HG03575 (cell line): Measurements from ENCODE around the gene RAB31.

Experiments
- ATAC-seq: cut with Tn5 transposase; IDR thresholded peaks from one replicate; pipeline ENCODE4 v1.9.1; 2021; ENCODE audit not compliant: unreplicated experiment, insufficient number of reproducible peaks, low FRiP score; ENCODE audit errors: extremely low read depth

Gene RAB31

GRCh38 chr18:9771261-9771976 lies 63.3 kb downstream of the RAB31 start:
- ATAC-seq, result no peak

GRCh38 chr18:9771977-9772660 lies 64.0 kb downstream of the RAB31 start:
- ATAC-seq, result no peak

GRCh38 chr18:9772847-9773677 lies 65.0 kb downstream of the RAB31 start:
- ATAC-seq, result no peak

GRCh38 chr18:9774150-9774549 lies 66.0 kb downstream of the RAB31 start:
- no peak for ATAC-seq

GRCh38 chr18:9775178-9775577 lies 67.1 kb downstream of the RAB31 start:
- ATAC-seq, result no peak

- ATAC-seq, result no peak
Measured at GRCh38 chr18:9779630-9780029, 71.5 kb downstream of the RAB31 start.

GRCh38 chr18:9782073-9782857 lies 74.2 kb downstream of the RAB31 start:
- no peak for ATAC-seq

GRCh38 chr18:9786631-9787030 lies 78.5 kb downstream of the RAB31 start:
- ATAC-seq, result no peak

- ATAC-seq, result no peak
Measured at GRCh38 chr18:9787036-9787435, 78.9 kb downstream of the RAB31 start.

- ATAC-seq, result no peak
Measured at GRCh38 chr18:9787712-9788111, 79.6 kb downstream of the RAB31 start.

GRCh38 chr18:9788140-9788539 lies 80.0 kb downstream of the RAB31 start:
- no peak for ATAC-seq

- no peak for ATAC-seq
Measured at GRCh38 chr18:9788860-9789259, 80.8 kb downstream of the RAB31 start.

GRCh38 chr18:9790261-9790660 lies 82.2 kb downstream of the RAB31 start:
- ATAC-seq, result no peak

GRCh38 chr18:9791991-9792390 lies 83.9 kb downstream of the RAB31 start:
- no peak for ATAC-seq

- no peak for ATAC-seq
Measured at GRCh38 chr18:9792565-9793245, 84.6 kb downstream of the RAB31 start.

GRCh38 chr18:9796011-9796410 lies 87.9 kb downstream of the RAB31 start:
- ATAC-seq, result no peak

- no peak for ATAC-seq
Measured at GRCh38 chr18:9796935-9797549, 88.9 kb downstream of the RAB31 start.
